Measurements from ENCODE around the gene TSR2. TPM values are rescaled to one million over a fixed set of nuclear protein-coding genes. Genes with fewer than 3 reads are reported as not detected.
"Not testable (repeated sequence)": the region's sequence is repeated elsewhere in the genome, so short reads cannot be mapped to it uniquely, and the experiment has no call there.

Gene TSR2
- total RNA-seq, 1 donor from 2014 or later: 30.6 TPM

GRCh38 chrX:54484666-54485065, 44.5 kb downstream of the TSR2 start:
- peaks cover 14% of the 10 kb centered on the region for H3K9me3 Mint-ChIP-seq (ENCODE audit: low read depth)
- peaks cover 3% of the 10 kb centered on the region for H3K36me3 Mint-ChIP-seq (ENCODE audit: insufficient read depth)
- no peak overlapping the region for H3K4me3 Mint-ChIP-seq (ENCODE audit: low read depth)
- H3K4me1 Mint-ChIP-seq (ENCODE audit: low read depth): peaks cover 12% of the 10 kb centered on the region
- no peak overlapping the region for H3K27ac Mint-ChIP-seq
- DNase-seq (ENCODE audit: low spot score, unreplicated experiment): no peak
- H3K27me3 Mint-ChIP-seq: no peaks in the 10 kb centered on the region
- TF ChIP-seq CTCF (IDR thresholded peaks at IDR 0.05; ENCODE audit: unreplicated experiment): no peak

GRCh38 chrX:54489819-54490218, 49.6 kb downstream of the TSR2 start:
- not testable (repeated sequence) for DNase-seq (ENCODE audit: low spot score, unreplicated experiment); H3K4me3 Mint-ChIP-seq (ENCODE audit: low read depth); H3K27ac Mint-ChIP-seq; H3K27me3 Mint-ChIP-seq
- Mint-ChIP-seq H3K9me3 (ENCODE audit: low read depth) (peaks cover 21% of the 10 kb centered on the region), H3K4me1 (ENCODE audit: low read depth) (peaks cover 14% of the 10 kb centered on the region), H3K36me3 (ENCODE audit: insufficient read depth) (peaks cover 11% of the 10 kb centered on the region)

- Mint-ChIP-seq H3K27me3 (no peaks in the 10 kb centered on the region), H3K4me1 (ENCODE audit: low read depth) (peaks cover 19% of the 10 kb centered on the region), H3K36me3 (ENCODE audit: insufficient read depth) (peaks cover 12% of the 10 kb centered on the region), H3K9me3 (ENCODE audit: low read depth) (peaks cover 30% of the 10 kb centered on the region), H3K4me3 (ENCODE audit: low read depth) (no peak overlapping the region), H3K27ac (no peak overlapping the region)
- TF ChIP-seq CTCF (IDR thresholded peaks at IDR 0.05; ENCODE audit: unreplicated experiment): no peak
- DNase-seq (ENCODE audit: low spot score, unreplicated experiment): no peak
Observed at GRCh38 chrX:54492340-54492739, 52.1 kb downstream of the TSR2 start.

GRCh38 chrX:54494166-54494988, 54.2 kb downstream of the TSR2 start:
- no peak for TF ChIP-seq CTCF (IDR thresholded peaks at IDR 0.05; ENCODE audit: unreplicated experiment)
- H3K27ac Mint-ChIP-seq: peak overlapping the region; percentile 87
- DNase-seq (ENCODE audit: low spot score, unreplicated experiment): no peak
- peaks cover 10% of the 10 kb centered on the region for H3K36me3 Mint-ChIP-seq (ENCODE audit: insufficient read depth)
- no peaks in the 10 kb centered on the region for H3K27me3 Mint-ChIP-seq
- H3K4me1 Mint-ChIP-seq (ENCODE audit: low read depth): peaks cover 21% of the 10 kb centered on the region
- H3K9me3 Mint-ChIP-seq (ENCODE audit: low read depth): peaks cover 37% of the 10 kb centered on the region
- peak overlapping the region; percentile 84 for H3K4me3 Mint-ChIP-seq (ENCODE audit: low read depth)

Other genes starting within 250 kb of the TSR2 start
- 22.6 and 22.9 TPM in 2 replicates for gene WNK3, start 82.4 kb upstream of the TSR2 start, total RNA-seq
- gene FGD1, start 55.8 kb downstream of the TSR2 start, total RNA-seq: 23.6 and 24.7 TPM in 2 replicates
- 42.1 and 43.7 TPM in 2 replicates for gene GNL3L, start 89.8 kb downstream of the TSR2 start, total RNA-seq